HEK293 (cell line): Measurements from ENCODE around the gene PTMA.

ENCODE experiments used
- IKZF3 ChIP-seq: fragments of 450-650 bp; IDR thresholded peaks from 2 replicates; pipeline ENCODE4 v1.5.0; 2018; ENCODE audit warnings: missing biosample characterization, mild to moderate bottlenecking, missing genetic modification characterization, moderate library complexity
- PBX3 ChIP-seq: sonication (generic); formaldehyde crosslinking; IDR thresholded peaks from 2 replicates; pipeline ENCODE4 v1.8.1; 2022; ENCODE audit warnings: mild to moderate bottlenecking, moderate library complexity, missing genetic modification reagents
- PRDM10 ChIP-seq: fragments of 450-650 bp; formaldehyde crosslinking; IDR thresholded peaks from 2 replicates; pipeline ENCODE4 v1.5.1; 2016; ENCODE audit warnings: missing biosample characterization, missing genetic modification characterization
- SP7 ChIP-seq: fragments of 450-650 bp; formaldehyde crosslinking; IDR thresholded peaks from 2 replicates; pipeline ENCODE4 v1.5.1; 2016; ENCODE audit warnings: missing biosample characterization, missing genetic modification characterization
- ZEB2 ChIP-seq: fragments of 450-650 bp; formaldehyde crosslinking; IDR thresholded peaks from 2 replicates; pipeline ENCODE4 v1.5.1; 2016; ENCODE audit warnings: missing biosample characterization, missing genetic modification characterization
- ZNF16 ChIP-seq: fragments of 450-650 bp; formaldehyde crosslinking; IDR thresholded peaks from 2 replicates; pipeline ENCODE4 v1.5.1; 2016; ENCODE audit warnings: low read depth, missing biosample characterization, missing genetic modification characterization
- ZNF2 ChIP-seq: fragments of 450-650 bp; formaldehyde crosslinking; IDR thresholded peaks from 2 replicates; pipeline ENCODE4 v1.5.1; 2016; ENCODE audit warnings: missing biosample characterization, missing genetic modification characterization
- ZNF362 ChIP-seq: fragments of 450-650 bp; formaldehyde crosslinking; IDR thresholded peaks from 2 replicates; pipeline ENCODE4 v1.5.1; 2016; ENCODE audit warnings: missing biosample characterization, missing genetic modification characterization
- ZNF37A ChIP-seq: fragments of 450-650 bp; IDR thresholded peaks from 2 replicates; pipeline ENCODE4 v1.5.1; 2018; ENCODE audit warnings: missing biosample characterization, missing genetic modification characterization
- ZNF596 ChIP-seq: fragments of 450-650 bp; IDR thresholded peaks from 2 replicates; pipeline ENCODE4 v1.5.0; 2018; ENCODE audit warnings: missing biosample characterization, mild to moderate bottlenecking, missing genetic modification characterization, moderate library complexity
- ZNF76 ChIP-seq: fragments of 450-650 bp; formaldehyde crosslinking; IDR thresholded peaks from 2 replicates; pipeline ENCODE4; 2016; ENCODE audit warnings: low read depth, missing biosample characterization, missing genetic modification characterization, borderline replicate concordance
- ZNF777 ChIP-seq: fragments of 450-650 bp; formaldehyde crosslinking; IDR thresholded peaks from 2 replicates; pipeline ENCODE4 v1.5.1; 2017; ENCODE audit warnings: missing biosample characterization, missing genetic modification characterization, borderline replicate concordance
- ZSCAN30 ChIP-seq: fragments of 450-650 bp; IDR thresholded peaks from 2 replicates; pipeline ENCODE4 v1.5.1; 2018; ENCODE audit warnings: missing biosample characterization, mild to moderate bottlenecking, missing genetic modification characterization, moderate library complexity
- TF ChIP-seq, protein P1 (sequence below): fragments of 450-650 bp; formaldehyde crosslinking; IDR thresholded peaks from 2 replicates; pipeline ENCODE4 v1.5.1; 2016; ENCODE audit warnings: missing biosample characterization, missing genetic modification characterization
- TF ChIP-seq, protein P2 (sequence below): fragments of 450-650 bp; formaldehyde crosslinking; IDR thresholded peaks from 2 replicates; pipeline ENCODE4 v1.5.1; 2016; ENCODE audit warnings: missing biosample characterization, missing genetic modification characterization, borderline replicate concordance

The PTMA gene

DNA sequence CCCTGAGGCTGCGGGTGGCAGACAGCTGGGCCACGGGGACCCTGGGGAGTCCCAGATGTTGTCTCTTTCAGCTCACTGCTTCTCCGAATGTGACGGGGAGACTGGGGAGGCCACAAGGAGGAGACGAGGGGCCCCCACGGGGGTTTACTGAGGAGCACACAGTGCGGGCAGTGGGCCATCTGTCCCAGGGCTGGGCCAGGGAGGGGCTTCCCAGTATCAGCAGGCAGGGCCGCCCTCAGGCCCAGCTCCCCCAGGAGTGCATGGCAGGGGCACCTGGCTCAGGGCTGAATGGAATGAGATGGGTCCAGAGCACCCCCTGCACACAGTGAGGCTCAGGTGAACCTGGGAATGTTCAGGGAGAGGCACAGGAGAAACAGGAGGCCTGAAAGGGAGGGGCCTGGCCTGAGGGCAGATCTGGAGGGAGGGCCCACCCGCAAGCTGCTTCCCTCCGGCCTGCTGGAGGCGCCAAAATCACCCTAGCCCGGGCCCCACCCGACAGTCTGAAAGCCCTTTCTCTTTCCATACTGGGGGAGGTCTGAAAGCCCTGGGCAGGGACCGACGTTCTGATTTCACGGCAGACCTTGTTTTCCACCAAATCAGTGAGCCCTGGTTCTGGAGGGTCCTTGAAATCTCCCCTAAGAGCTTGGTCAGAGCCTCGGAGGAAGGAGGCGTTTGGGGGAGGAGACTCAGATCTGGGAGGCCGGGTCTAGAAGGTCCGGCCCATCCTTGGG, 35.5 kb upstream of the PTMA start (continued):
- TF ChIP-seq PRDM10 (tag by site-specific recombination) (peak; percentile 83), IKZF3 (tag by site-specific recombination) (no peak; the same call in 1 of the 2 replicates), ZSCAN30 (tag by site-specific recombination) (0 out of 2 replicates have a peak, but pooled peaks have one; percentile 6), ZNF362 (tag by site-specific recombination) (no peak), ZNF596 (tag by site-specific recombination) (no peak), ZNF2 (tag by site-specific recombination) (no peak), SP7 (tag by site-specific recombination) (no peak), PBX3 (no peak), ZNF37A (tag by site-specific recombination) (no peak), ZNF16 (tag by site-specific recombination) (no peak), ZNF76 (tag by site-specific recombination) (no peak), ZEB2 (0 out of 2 replicates have a peak, but pooled peaks have one; percentile 30), ZNF777 (tag by site-specific recombination) (no peak)
- TF ChIP-seq, protein P1, sequence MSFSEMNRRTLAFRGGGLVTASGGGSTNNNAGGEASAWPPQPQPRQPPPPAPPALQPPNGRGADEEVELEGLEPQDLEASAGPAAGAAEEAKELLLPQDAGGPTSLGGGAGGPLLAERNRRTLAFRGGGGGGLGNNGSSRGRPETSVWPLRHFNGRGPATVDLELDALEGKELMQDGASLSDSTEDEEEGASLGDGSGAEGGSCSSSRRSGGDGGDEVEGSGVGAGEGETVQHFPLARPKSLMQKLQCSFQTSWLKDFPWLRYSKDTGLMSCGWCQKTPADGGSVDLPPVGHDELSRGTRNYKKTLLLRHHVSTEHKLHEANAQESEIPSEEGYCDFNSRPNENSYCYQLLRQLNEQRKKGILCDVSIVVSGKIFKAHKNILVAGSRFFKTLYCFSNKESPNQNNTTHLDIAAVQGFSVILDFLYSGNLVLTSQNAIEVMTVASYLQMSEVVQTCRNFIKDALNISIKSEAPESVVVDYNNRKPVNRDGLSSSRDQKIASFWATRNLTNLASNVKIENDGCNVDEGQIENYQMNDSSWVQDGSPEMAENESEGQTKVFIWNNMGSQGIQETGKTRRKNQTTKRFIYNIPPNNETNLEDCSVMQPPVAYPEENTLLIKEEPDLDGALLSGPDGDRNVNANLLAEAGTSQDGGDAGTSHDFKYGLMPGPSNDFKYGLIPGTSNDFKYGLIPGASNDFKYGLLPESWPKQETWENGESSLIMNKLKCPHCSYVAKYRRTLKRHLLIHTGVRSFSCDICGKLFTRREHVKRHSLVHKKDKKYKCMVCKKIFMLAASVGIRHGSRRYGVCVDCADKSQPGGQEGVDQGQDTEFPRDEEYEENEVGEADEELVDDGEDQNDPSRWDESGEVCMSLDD (tag by site-specific recombination), result no peak
- TF ChIP-seq, protein P2, sequence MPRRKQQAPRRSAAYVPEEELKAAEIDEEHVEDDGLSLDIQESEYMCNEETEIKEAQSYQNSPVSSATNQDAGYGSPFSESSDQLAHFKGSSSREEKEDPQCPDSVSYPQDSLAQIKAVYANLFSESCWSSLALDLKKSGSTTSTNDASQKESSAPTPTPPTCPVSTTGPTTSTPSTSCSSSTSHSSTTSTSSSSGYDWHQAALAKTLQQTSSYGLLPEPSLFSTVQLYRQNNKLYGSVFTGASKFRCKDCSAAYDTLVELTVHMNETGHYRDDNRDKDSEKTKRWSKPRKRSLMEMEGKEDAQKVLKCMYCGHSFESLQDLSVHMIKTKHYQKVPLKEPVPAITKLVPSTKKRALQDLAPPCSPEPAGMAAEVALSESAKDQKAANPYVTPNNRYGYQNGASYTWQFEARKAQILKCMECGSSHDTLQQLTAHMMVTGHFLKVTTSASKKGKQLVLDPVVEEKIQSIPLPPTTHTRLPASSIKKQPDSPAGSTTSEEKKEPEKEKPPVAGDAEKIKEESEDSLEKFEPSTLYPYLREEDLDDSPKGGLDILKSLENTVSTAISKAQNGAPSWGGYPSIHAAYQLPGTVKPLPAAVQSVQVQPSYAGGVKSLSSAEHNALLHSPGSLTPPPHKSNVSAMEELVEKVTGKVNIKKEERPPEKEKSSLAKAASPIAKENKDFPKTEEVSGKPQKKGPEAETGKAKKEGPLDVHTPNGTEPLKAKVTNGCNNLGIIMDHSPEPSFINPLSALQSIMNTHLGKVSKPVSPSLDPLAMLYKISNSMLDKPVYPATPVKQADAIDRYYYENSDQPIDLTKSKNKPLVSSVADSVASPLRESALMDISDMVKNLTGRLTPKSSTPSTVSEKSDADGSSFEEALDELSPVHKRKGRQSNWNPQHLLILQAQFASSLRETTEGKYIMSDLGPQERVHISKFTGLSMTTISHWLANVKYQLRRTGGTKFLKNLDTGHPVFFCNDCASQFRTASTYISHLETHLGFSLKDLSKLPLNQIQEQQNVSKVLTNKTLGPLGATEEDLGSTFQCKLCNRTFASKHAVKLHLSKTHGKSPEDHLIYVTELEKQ (tag by site-specific recombination), result no peak
